Measurements from ENCODE around the gene PRKAG2. TPM values are rescaled to one million over a fixed set of nuclear protein-coding genes. Genes with fewer than 3 reads are reported as not detected.

The PRKAG2 gene
- total RNA-seq, 1 donor from 2014 or later = 15.7 TPM

- no peak for DNase-seq (ENCODE audit: low spot score in 2 of 2, unreplicated experiment in 2 of 2)
- no peaks in the 10 kb centered on the region for H3K27me3 Mint-ChIP-seq (ENCODE audit: low read depth)
- TF ChIP-seq CTCF (IDR thresholded peaks at IDR 0.05; ENCODE audit: unreplicated experiment) = no peak
- peaks cover 30% of the 10 kb centered on the region for H3K4me1 Mint-ChIP-seq
- peak overlapping the region; percentile 2 for H3K27ac Mint-ChIP-seq
- H3K4me3 Mint-ChIP-seq = no peak overlapping the region
- H3K9me3 Mint-ChIP-seq = no peaks in the 10 kb centered on the region
- H3K36me3 Mint-ChIP-seq = no peaks in the 10 kb centered on the region
Measured at GRCh38 chr7:151694828-151695580, 181.9 kb downstream of the PRKAG2 start.

- Mint-ChIP-seq H3K36me3 (no peaks in the 10 kb centered on the region), H3K4me3 (no peak overlapping the region)
Measured at GRCh38 chr7:151694441-151694827, 182.5 kb downstream of the PRKAG2 start.

GRCh38 chr7:151693140-151693539 lies 183.8 kb downstream of the PRKAG2 start:
- Mint-ChIP-seq H3K27me3 (ENCODE audit: low read depth) (no peaks in the 10 kb centered on the region), H3K36me3 (no peaks in the 10 kb centered on the region), H3K4me3 (no peak overlapping the region), H3K9me3 (no peaks in the 10 kb centered on the region), H3K4me1 (peaks cover 38% of the 10 kb centered on the region), H3K27ac (no peak overlapping the region)
- no peak for DNase-seq (ENCODE audit: low spot score in 2 of 2, unreplicated experiment in 2 of 2)
- no peak for TF ChIP-seq CTCF (IDR thresholded peaks at IDR 0.05; ENCODE audit: unreplicated experiment)

More at GRCh38 chr7:151694441-151694827, 182.5 kb downstream of the PRKAG2 start:
- Mint-ChIP-seq H3K4me1 (peaks cover 34% of the 10 kb centered on the region), H3K27me3 (ENCODE audit: low read depth) (no peaks in the 10 kb centered on the region), H3K27ac (no peak overlapping the region), H3K9me3 (no peaks in the 10 kb centered on the region)
- DNase-seq (ENCODE audit: low spot score in 2 of 2, unreplicated experiment in 2 of 2) = no peak
- no peak for TF ChIP-seq CTCF (IDR thresholded peaks at IDR 0.05; ENCODE audit: unreplicated experiment)

DNA sequence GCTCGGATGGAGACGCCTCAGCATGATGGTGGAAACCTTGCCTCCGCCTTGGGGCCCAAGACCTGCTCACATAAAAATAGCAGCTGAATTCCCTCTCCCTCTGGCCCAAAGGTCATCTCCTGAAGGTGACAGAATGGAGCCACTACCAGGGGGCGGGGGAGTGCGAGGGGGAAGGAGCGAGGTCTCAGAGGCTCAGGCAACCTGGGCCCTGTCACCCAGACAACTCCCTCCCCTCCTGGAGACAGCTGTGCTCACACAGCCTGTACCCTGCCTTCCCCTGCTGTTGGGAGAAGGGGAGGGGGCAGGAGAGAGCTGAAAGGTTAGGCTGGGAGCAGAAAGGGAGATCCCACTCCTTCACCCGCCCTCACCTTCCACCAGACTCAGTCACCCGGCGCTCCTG lies 184.2 kb downstream of the PRKAG2 start:
- Mint-ChIP-seq H3K27me3 (ENCODE audit: low read depth) (no peaks in the 10 kb centered on the region), H3K36me3 (no peaks in the 10 kb centered on the region), H3K4me3 (no peak overlapping the region), H3K9me3 (no peaks in the 10 kb centered on the region), H3K4me1 (peaks cover 41% of the 10 kb centered on the region), H3K27ac (no peak overlapping the region)
- DNase-seq (ENCODE audit: low spot score in 2 of 2, unreplicated experiment in 2 of 2) = no peak
- no peak for TF ChIP-seq CTCF (IDR thresholded peaks at IDR 0.05; ENCODE audit: unreplicated experiment)

DNA sequence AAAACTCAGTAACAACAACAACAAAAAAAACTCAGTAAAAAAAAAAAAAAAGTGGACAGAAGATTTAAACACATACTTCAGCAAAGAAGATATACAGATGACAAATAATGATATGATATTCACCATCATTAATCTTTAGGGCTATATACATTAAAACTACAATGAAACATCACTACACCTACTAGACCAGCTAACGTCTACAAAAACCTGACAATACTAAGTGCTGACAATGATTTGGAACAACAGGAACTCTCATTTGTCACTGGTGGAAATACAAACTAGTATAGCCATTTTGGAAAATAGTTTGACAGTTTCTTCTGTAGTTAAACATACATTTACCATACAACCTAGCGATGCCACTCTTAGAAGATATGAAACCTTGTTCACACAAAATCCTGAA lies 185.5 kb downstream of the PRKAG2 start:
- Mint-ChIP-seq H3K9me3 (no peaks in the 10 kb centered on the region), H3K4me1 (peaks cover 46% of the 10 kb centered on the region), H3K36me3 (no peaks in the 10 kb centered on the region), H3K27me3 (ENCODE audit: low read depth) (no peaks in the 10 kb centered on the region), H3K27ac (no peak overlapping the region), H3K4me3 (no peak overlapping the region)
- DNase-seq (ENCODE audit: low spot score in 2 of 2, unreplicated experiment in 2 of 2) = no peak
- no peak for TF ChIP-seq CTCF (IDR thresholded peaks at IDR 0.05; ENCODE audit: unreplicated experiment)
